ENCODE results near the gene SLC2A10.
A peak's percentile ranks its signal among the peaks of the same experiment; 100 is the strongest.

SLC2A10 gene

DNA sequence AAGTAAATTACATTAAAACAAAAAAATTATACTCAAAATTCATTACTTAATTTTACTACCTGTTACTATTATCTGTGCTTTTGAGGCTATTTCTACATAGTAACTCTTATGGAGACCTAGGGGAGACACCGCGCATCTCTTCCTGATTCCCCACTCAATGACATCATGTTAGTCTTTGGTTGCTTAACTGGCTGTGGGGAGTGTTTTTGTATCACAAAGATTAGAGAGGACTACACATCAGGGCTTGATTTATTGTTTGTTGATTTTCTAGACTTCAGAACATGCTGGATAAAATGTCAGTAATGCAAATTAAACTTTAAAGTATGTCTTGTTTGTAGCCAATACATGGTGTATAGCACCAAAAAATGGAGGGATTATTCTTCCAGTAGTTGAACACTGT is 26.0 kb downstream of the SLC2A10 start:
- no peak for DNase-seq (ENCODE audit: low read depth)

GRCh38 chr20:46739431-46740213 is 30.2 kb downstream of the SLC2A10 start:
- no peak for DNase-seq (ENCODE audit: low read depth)

DNA sequence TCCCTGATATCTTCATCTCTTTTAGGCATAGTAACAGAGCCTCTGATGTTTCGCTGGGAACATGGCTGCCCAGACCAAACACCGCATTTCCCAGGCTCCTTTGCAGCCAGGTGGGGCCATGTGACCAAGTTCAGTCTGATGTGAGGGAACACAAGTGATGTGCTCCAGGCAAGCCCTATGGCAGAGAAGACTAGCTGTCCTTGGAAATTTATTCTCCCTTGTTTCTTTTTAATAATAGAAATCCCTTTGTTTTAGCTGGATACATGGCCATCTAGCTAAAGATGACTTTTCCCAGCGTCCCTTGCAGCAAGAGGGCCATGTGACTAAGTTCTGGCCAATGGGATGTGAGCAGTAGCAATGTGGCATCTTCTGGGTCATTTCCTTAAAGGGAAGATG is 30.8 kb downstream of the SLC2A10 start:
- DNase-seq (ENCODE audit: low read depth): no peak

- no peak for DNase-seq (ENCODE audit: low read depth)
These were observed 32.6 kb downstream of the SLC2A10 start for GRCh38 chr20:46741924-46742668.

GRCh38 chr20:46742669-46743045 is 33.2 kb downstream of the SLC2A10 start:
- no peak for DNase-seq (ENCODE audit: low read depth)

- DNase-seq (ENCODE audit: low read depth): no peak
These were observed 33.6 kb downstream of the SLC2A10 start for GRCh38 chr20:46743088-46743487.

DNA sequence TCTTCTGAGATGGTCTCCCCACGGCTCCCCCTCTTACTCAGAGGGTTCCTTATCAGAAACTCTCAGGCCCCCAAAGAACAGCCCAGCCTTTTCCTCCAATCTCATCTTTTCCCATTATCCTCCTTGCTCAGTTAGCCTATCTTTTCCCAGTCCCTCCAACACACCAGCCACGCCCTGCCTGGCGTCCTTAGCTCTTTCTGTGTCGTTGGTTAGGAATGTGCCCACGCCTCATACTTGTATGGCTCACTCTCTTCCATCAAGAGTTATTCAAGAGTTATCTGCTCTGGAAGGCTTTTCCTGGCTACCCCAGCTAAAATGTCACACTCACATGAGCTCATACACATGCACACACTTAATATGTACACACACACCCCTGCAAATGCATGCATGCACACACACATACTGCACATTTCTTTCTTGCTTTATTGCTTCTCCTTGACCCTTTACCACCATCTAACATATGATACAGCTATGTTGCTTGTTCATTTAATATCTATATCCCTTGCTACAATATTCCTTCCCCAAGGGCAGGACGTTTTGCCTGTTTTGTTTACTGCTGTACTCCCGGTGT is 37.6 kb downstream of the SLC2A10 start:
- peak; percentile 57 for DNase-seq (ENCODE audit: low read depth)

- no peak for DNase-seq (ENCODE audit: low read depth)
These were observed 39.7 kb downstream of the SLC2A10 start for GRCh38 chr20:46749147-46749546.

GRCh38 chr20:46751856-46752255 is 42.4 kb downstream of the SLC2A10 start:
- no peak for DNase-seq (ENCODE audit: low read depth)

DNA sequence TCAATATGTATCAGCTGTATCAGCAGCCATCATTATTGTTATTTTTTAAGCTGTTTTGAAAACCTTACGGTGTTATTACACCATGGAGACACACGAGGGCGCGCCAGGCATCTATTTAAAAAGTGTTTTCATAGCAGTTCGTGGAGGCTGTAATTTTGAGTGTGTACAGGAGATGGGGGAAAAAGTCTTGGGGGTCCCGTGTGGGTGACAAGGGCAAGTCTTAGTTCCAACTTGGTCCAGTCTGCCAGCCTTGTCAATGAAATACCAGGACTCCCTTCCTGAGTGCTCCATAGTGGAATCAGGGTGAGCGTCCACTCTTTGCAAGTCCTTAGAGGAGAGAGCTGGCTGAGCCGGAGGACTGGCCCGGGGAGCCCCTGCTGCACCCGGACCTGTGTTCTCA is 43.3 kb downstream of the SLC2A10 start:
- peak; percentile 27 for DNase-seq (ENCODE audit: low read depth)

GRCh38 chr20:46755483-46756413 is 46.3 kb downstream of the SLC2A10 start:
- no peak for DNase-seq (ENCODE audit: low read depth)

GRCh38 chr20:46756419-46756818 is 47.0 kb downstream of the SLC2A10 start:
- DNase-seq (ENCODE audit: low read depth): no peak

GRCh38 chr20:46757135-46757534 is 47.7 kb downstream of the SLC2A10 start:
- DNase-seq (ENCODE audit: low read depth): no peak

DNA sequence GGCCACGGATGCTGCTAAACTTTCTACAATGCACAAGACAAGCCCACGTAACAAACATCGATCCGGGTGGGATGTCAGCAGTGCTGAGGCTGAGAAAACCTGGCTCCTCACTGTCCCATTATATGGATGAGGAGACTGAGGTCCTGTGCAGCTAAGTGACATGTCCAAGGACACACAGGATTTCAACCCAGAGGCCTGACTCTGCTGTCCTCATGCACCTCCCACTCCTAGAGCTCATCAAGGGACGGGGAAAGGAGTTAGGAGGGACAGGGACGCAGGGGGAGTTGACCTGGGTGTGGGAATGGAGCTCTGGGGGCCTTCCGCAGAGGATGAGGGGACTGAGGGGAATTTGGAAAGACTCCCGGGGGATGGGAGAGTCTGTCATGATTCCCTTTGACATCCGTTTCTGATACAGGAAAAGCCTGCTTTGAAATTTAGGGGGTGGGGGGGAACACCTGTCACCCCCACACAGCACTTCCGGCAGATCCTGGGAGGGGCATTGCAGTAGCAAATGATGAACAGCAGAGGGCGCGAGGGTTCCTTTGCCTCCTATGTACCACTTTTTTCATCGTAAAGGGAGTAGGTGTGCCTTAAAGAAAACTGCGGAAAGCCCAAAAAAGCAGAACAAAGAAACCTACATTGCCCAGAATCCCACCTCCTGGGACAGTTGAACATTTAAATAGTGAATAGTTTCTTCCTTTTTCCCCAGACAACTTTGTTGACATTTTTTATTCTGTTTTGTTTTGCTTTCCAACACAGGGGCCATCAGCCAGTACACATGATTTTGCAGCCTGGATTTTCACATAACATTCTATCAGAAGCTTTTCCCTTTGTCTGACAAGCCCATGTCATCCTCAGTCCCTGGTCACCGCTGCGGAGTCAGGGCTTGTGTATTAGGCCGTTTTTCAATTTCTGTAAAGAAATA is 48.6 kb downstream of the SLC2A10 start:
- peak; percentile 34 for DNase-seq (ENCODE audit: low read depth)

GRCh38 chr20:46758929-46759669 is 49.6 kb downstream of the SLC2A10 start:
- no peak for DNase-seq (ENCODE audit: low read depth)

DNA sequence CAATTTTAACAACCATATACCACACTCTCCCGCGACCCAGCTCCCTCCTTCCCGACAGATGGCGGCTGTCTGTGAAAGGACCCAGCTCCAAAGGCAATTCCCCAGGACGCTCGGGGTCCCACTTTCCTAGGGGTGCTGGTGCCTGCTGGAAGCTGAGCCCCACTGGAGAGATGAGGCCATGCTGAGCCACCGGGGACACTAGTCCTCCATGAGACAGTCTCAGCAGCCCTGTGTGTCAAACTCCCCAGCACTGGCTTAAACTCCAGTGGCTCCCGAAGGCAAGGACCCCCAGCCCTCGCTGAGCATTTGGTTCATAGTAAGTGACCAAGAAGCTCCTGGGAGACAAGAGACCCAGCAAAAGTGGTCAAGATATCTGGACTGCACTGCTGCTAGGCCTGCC is 52.1 kb downstream of the SLC2A10 start:
- no peak for DNase-seq (ENCODE audit: low read depth)

GRCh38 chr20:46764068-46764467 is 54.6 kb downstream of the SLC2A10 start:
- DNase-seq (ENCODE audit: low read depth): no peak

DNA sequence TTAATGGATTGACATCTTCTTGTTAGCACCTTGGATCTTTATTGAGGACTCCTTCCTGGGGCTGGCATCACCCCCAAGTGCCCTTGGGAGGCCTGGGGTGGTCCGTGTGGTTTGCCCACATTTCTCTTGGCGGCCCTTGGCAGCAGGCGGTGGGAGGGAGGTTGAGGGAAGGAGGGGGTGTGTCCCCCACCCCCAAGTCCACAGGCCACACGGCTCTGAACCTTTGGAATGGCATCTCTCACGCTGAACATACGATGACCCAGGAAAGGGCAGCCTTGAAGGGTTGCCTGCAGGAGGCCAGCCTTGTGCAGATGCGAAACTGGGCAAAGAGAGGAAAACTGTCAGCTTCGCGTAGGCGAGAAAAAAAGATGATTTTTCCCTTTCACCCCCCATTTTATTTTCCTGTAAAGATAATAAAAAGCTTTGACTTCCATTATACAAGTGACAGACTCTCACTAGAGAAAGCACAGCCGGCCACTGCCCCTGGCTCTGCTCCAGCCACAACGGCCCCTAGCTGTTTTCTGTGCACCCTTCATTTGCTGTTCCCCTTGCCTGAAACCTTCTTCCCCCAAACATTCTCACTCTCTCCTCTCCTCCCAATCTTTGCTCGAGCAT is 56.2 kb downstream of the SLC2A10 start:
- DNase-seq (ENCODE audit: low read depth): no peak

- no peak for DNase-seq (ENCODE audit: low read depth)
These were observed 57.8 kb downstream of the SLC2A10 start for GRCh38 chr20:46767127-46767761.

Data from HS-27A (cell line).